ENCODE measurements around the gene KIAA0825. TPM values are rescaled to one million over a fixed set of nuclear protein-coding genes. Genes with fewer than 3 reads are reported as not detected.
A peak's percentile ranks its signal among the peaks of the same experiment; 100 is the strongest.

The KIAA0825 gene
- total and polyA plus RNA-seq, 12 donors: 0.34 to 11.5 (median 3.1) TPM

DNA sequence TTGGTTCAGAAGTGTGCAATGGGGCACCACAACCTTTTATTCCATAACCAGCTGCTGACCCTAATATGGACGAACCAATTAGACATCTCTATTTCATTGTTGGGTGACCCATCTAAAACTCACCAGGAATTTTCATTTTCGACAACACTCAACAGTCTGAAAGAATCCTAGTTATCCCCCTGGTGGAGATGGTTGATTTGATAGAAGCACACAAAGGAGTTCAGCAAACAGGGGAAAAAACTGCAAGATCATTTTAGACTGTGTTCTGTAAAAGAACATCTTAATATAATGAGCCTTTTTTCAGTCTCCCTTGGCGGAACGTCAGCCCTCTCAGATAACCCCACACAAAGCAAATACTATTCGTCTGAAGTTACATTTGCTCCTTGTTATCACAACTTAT, 367.4 kb downstream of the KIAA0825 start:
- Histone ChIP-seq H3K27ac (no peak overlapping the region), H3K9me3 (replicated peaks in 1 of 3) (no peaks in the 10 kb centered on the region), H3K36me3 (replicated peaks in 1 of 2) (no peaks in the 10 kb centered on the region), H3K4me3 (no peak overlapping the region), H3K4me1 (replicated peaks in 1 of 2) (no peaks in the 10 kb centered on the region), H3K27me3 (no peaks in the 10 kb centered on the region)
- 79 to 88% (median 85%) methylated on average over 5 of the region's 5 CpGs for WGBS, 4 donors
- TF ChIP-seq CTCF (IDR thresholded peaks at IDR 0.05) (no peak), POLR2A (IDR thresholded peaks at IDR 0.05) (no peak)
- no peak for DNase-seq
- intact Hi-C loops (cut with DNase I): no loop called here

DNA sequence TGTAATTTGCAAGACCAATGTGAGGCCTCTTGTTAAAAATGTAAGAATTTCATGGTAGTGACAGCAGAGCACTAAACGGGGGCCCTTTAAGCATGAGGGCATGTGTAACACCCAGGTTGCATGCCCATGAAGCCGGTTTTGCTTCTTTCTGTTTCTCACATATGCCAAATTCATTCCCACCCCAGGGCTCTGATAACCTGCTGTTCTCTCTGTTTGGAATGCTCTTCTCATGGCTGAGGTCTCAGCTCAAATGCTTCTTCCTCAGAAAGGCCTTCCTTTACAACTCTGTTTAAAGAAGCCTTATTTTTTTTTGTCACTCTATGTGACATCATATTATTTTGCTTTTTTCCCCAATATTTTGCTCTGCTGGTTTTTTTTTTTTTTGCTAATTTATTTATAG, 369.0 kb downstream of the KIAA0825 start:
- TF ChIP-seq POLR2A (IDR thresholded peaks at IDR 0.05): no peak
- TF ChIP-seq CTCF (IDR thresholded peaks at IDR 0.05): no peak
- intact Hi-C loops (cut with DNase I): no loop called here
- WGBS, 4 donors: 76 to 92% (median 88%) methylated on average over 2 of the region's 2 CpGs
- H3K36me3 ChIP-seq (replicated peaks in 1 of 2): no peaks in the 10 kb centered on the region
- no peak overlapping the region for H3K27ac ChIP-seq
- H3K4me3 ChIP-seq: no peak overlapping the region
- no peaks in the 10 kb centered on the region for H3K27me3 ChIP-seq
- no peaks in the 10 kb centered on the region for H3K9me3 ChIP-seq (replicated peaks in 1 of 3)
- no peaks in the 10 kb centered on the region for H3K4me1 ChIP-seq (replicated peaks in 1 of 2)
- no peak for DNase-seq

DNA sequence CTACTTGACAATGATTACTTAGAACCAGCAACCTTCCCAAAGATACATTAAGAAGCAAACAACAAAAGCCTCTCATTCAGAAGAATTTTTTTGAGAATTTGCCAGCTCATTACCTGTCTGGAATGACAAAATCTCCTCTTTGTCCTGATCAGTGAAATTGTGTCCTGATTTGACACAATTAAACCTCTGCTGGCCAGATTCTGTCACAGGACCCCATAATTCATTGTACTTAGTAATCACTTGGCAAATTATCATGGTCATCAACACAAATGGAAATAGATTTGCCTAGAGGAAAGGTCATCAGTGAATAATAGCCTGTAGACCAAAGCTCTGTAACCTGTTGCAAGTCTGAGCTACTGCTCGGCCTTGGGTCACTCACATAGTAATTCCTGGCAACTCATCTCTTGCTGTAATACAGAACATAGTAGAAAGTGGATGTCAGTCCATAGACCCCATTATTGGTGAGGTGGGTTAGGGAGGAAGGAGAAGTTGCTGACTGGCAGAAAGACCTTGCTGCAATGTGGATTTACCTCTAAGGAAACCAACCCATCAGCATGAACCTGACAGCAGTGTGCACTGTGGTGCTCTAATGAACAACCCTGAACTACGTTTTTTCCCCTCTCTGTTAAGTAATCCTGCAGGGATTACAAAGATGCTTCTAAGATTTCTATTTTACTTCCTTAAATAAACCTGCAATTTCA, 370.1 kb downstream of the KIAA0825 start:
- H3K36me3 ChIP-seq (replicated peaks in 1 of 2): no peaks in the 10 kb centered on the region
- TF ChIP-seq CTCF (IDR thresholded peaks at IDR 0.05): no peak
- no peak for TF ChIP-seq POLR2A (IDR thresholded peaks at IDR 0.05)
- no peaks in the 10 kb centered on the region for H3K4me1 ChIP-seq (replicated peaks in 1 of 2)
- no peaks in the 10 kb centered on the region for H3K27me3 ChIP-seq
- H3K4me3 ChIP-seq: no peak overlapping the region
- intact Hi-C loops (cut with DNase I): no loop called here
- H3K27ac ChIP-seq: no peak overlapping the region
- no peaks in the 10 kb centered on the region for H3K9me3 ChIP-seq (replicated peaks in 1 of 3)
- DNase-seq: peak in 5 of 7 donors; percentile 24 to 55 (median 46)
- WGBS, 4 donors: 36 to 52% (median 41%) methylated on average over 2 of the region's 2 CpGs

- H3K36me3 ChIP-seq (replicated peaks in 1 of 2): no peaks in the 10 kb centered on the region
These were observed 372.8 kb downstream of the KIAA0825 start for GRCh38 chr5:94245608-94246007.

More at GRCh38 chr5:94245608-94246007, 372.8 kb downstream of the KIAA0825 start:
- Histone ChIP-seq H3K27ac (no peak overlapping the region), H3K4me3 (no peak overlapping the region), H3K4me1 (replicated peaks in 1 of 2) (peaks cover 2 to 15% of the 10 kb centered on the region in 2 donors), H3K9me3 (replicated peaks in 1 of 3) (no peaks in the 10 kb centered on the region), H3K27me3 (no peaks in the 10 kb centered on the region)
- peak in 1 of 7 donors; percentile 4 for DNase-seq
- TF ChIP-seq POLR2A (IDR thresholded peaks at IDR 0.05): no peak
- TF ChIP-seq CTCF (IDR thresholded peaks at IDR 0.05): no peak
- intact Hi-C loops (cut with DNase I): no loop called here
- WGBS, 4 donors: 73 to 87% (median 80%) methylated on average over 4 of the region's 4 CpGs

All from adrenal gland (tissue), 12 donors.